ENCODE results near the gene TXNRD1.
A peak's percentile ranks its signal among the peaks of the same experiment; 100 is the strongest.

TXNRD1 gene

GRCh38 chr12:104190641-104191176, 24.9 kb upstream of the TXNRD1 start:
- no peak overlapping the region for H3K4me3 ChIP-seq (replicated peaks in 1 of 2; ENCODE audit: low read depth in 2 of 2, low read length in 2 of 2)
- DNase-seq (ENCODE audit: low read depth in 2 of 2): no peak
- TF ChIP-seq, protein P1, sequence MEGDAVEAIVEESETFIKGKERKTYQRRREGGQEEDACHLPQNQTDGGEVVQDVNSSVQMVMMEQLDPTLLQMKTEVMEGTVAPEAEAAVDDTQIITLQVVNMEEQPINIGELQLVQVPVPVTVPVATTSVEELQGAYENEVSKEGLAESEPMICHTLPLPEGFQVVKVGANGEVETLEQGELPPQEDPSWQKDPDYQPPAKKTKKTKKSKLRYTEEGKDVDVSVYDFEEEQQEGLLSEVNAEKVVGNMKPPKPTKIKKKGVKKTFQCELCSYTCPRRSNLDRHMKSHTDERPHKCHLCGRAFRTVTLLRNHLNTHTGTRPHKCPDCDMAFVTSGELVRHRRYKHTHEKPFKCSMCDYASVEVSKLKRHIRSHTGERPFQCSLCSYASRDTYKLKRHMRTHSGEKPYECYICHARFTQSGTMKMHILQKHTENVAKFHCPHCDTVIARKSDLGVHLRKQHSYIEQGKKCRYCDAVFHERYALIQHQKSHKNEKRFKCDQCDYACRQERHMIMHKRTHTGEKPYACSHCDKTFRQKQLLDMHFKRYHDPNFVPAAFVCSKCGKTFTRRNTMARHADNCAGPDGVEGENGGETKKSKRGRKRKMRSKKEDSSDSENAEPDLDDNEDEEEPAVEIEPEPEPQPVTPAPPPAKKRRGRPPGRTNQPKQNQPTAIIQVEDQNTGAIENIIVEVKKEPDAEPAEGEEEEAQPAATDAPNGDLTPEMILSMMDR (IDR thresholded peaks at IDR 0.05; ENCODE audit: low read depth, low read length): no peak

DNA sequence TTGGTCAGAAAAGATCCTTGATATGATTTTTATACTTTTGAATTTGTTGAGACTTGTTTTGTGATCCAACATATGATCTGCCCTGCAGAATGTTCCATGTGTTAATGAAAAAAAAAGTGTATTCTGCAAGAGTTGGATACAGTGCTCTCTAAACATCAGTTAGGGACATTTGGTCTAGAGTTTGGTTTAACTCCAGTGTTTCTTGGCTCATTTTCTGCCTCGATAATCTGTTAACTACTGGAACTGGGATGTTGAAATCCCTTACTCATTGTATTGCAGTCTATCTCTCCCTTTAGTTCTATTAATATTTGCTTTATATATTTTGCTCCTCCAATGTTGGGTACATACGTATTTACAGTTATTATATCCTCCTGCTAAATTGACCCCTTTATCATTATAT, 18.3 kb upstream of the TXNRD1 start:
- DNase-seq (ENCODE audit: low read depth in 2 of 2): peak; percentile 54 to 87
- TF ChIP-seq, protein P1 (IDR thresholded peaks at IDR 0.05; ENCODE audit: low read depth, low read length): no peak
- H3K4me3 ChIP-seq (replicated peaks in 1 of 2; ENCODE audit: low read depth in 2 of 2, low read length in 2 of 2): no peak overlapping the region

GRCh38 chr12:104199964-104200363, 15.6 kb upstream of the TXNRD1 start:
- no peak for DNase-seq (ENCODE audit: low read depth in 2 of 2)
- H3K4me3 ChIP-seq (replicated peaks in 1 of 2; ENCODE audit: low read depth in 2 of 2, low read length in 2 of 2): no peak overlapping the region
- TF ChIP-seq, protein P1 (IDR thresholded peaks at IDR 0.05; ENCODE audit: low read depth, low read length): no peak

DNA sequence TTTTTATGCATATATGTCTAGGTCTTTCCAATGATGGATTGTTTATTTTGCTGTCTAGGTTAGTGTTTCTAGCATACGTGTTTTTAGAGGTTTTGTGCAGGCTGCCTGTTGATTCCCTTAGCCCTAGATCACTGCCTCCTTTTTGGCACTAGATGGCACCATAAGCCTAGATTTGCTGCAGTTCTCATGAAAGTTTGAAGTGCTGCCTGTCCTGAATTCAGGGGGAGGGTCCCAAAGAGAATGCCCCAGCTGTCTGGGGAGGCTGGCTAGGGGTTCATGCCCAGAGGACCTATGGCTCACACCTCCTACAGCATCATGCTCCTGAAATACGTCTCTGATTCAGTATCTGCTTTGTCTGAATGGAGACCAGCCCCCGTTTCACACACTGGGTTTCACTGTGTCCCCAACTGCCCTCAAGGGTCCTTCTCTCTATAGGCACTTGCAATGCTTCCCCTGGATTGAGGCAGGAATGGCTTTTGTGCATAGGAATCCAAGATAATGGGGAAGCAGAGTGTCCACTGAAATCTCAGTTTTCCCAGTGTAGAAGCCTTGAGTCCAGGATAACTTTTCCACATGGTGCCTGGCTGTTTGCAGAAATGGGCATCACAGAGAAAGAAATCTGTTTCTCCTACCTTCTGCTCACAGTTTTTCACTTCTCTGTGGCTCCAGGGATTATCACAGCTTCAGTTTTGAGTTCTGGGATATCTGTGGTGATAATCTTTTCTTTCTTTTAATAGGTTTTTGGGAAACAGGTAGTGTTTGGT, 14.2 kb upstream of the TXNRD1 start:
- TF ChIP-seq, protein P1 (IDR thresholded peaks at IDR 0.05; ENCODE audit: low read depth, low read length): peak; percentile 87
- H3K4me3 ChIP-seq (replicated peaks in 1 of 2; ENCODE audit: low read depth in 2 of 2, low read length in 2 of 2): no peak overlapping the region
- peak; percentile 81 to 85 for DNase-seq (ENCODE audit: low read depth in 2 of 2)

GRCh38 chr12:104204690-104205480, 10.7 kb upstream of the TXNRD1 start:
- DNase-seq (ENCODE audit: low read depth in 2 of 2): no peak
- TF ChIP-seq, protein P1 (IDR thresholded peaks at IDR 0.05; ENCODE audit: low read depth, low read length): no peak

GRCh38 chr12:104207416-104208205, 8.0 kb upstream of the TXNRD1 start:
- DNase-seq (ENCODE audit: low read depth in 2 of 2): peak in 1 of 2 donors; percentile 33
- TF ChIP-seq, protein P1 (IDR thresholded peaks at IDR 0.05; ENCODE audit: low read depth, low read length): no peak
- no peak overlapping the region for H3K4me3 ChIP-seq (replicated peaks in 1 of 2; ENCODE audit: low read depth in 2 of 2, low read length in 2 of 2)

More at GRCh38 chr12:104204690-104205480, 10.7 kb upstream of the TXNRD1 start:
- H3K4me3 ChIP-seq (replicated peaks in 1 of 2; ENCODE audit: low read depth in 2 of 2, low read length in 2 of 2): no peak overlapping the region

Data from cardiac fibroblast (primary cell).